Stimulated activated naive CD8-positive, alpha-beta T cell treated with anti-CD3 and anti-CD28 coated beads, Interleukin-15, Interleukin-2, amounts not matched to agents 100 ng/mL and 50 ng/mL, for 24 hours (primary cell): ENCODE data around the gene SH2D7.
"Not testable (repeated sequence)": the region's sequence is repeated elsewhere in the genome, so short reads cannot be mapped to it uniquely, and the experiment has no call there.

ENCODE experiments used
- H3K27ac Mint-ChIP-seq: one replicate; pipeline ENCODE4 v1.8.0; 2021; ENCODE audit warnings: mild to moderate bottlenecking, mixed read lengths
- H3K27me3 Mint-ChIP-seq: one replicate; pipeline ENCODE4 v1.8.0; 2021; ENCODE audit warnings: mixed read lengths
- H3K36me3 Mint-ChIP-seq: one replicate; pipeline ENCODE4 v1.8.0; 2021; ENCODE audit warnings: low read depth, mixed read lengths
- H3K4me1 Mint-ChIP-seq: one replicate; pipeline ENCODE4 v1.8.0; 2021; ENCODE audit warnings: low read depth, mixed read lengths
- H3K4me3 Mint-ChIP-seq: one replicate; pipeline ENCODE4 v1.8.0; 2021; ENCODE audit warnings: mild to moderate bottlenecking, mixed read lengths
- H3K9me3 Mint-ChIP-seq: one replicate; pipeline ENCODE4 v1.8.0; 2021; ENCODE audit warnings: mixed read lengths

SH2D7 gene

GRCh38 chr15:78149068-78149804 is 56.9 kb downstream of the SH2D7 start, which contains the start of gene IDH3A:
Gene IDH3A (plus strand): TSS chr15:78149362. CDS start chr15:78149404, 42 bp downstream.
- Mint-ChIP-seq H3K27me3 (no peaks in the 10 kb centered on the region), H3K9me3 (no peaks in the 10 kb centered on the region), H3K4me3 (peak within 1 kb of the TSS; percentile 98), H3K36me3 (peaks cover 19% of the 10 kb centered on the region), H3K27ac (peak within 1 kb of the TSS; percentile 96), H3K4me1 (peaks cover 43% of the 10 kb centered on the region)

GRCh38 chr15:78149805-78150751 is 57.7 kb downstream of the SH2D7 start:
- Mint-ChIP-seq H3K4me3 (peak overlapping the region; percentile 98), H3K9me3 (no peaks in the 10 kb centered on the region), H3K27ac (peak overlapping the region; percentile 86), H3K4me1 (peaks cover 43% of the 10 kb centered on the region), H3K27me3 (no peaks in the 10 kb centered on the region), H3K36me3 (peaks cover 19% of the 10 kb centered on the region)

GRCh38 chr15:78151075-78151474 is 58.7 kb downstream of the SH2D7 start:
- H3K9me3 Mint-ChIP-seq, H3K27me3 Mint-ChIP-seq: not testable (repeated sequence)
- Mint-ChIP-seq H3K4me3 (peak overlapping the region; percentile 98), H3K27ac (peak overlapping the region; percentile 12), H3K4me1 (peaks cover 43% of the 10 kb centered on the region), H3K36me3 (peaks cover 24% of the 10 kb centered on the region)
